CD4-positive, CD25-positive, alpha-beta regulatory T cell (primary cell): Measurements from ENCODE around the gene ANGEL1. TPM values are rescaled to one million over a fixed set of nuclear protein-coding genes. Genes with fewer than 3 reads are reported as not detected.
A peak's percentile ranks its signal among the peaks of the same experiment; 100 is the strongest.

Experiments
- ATAC-seq, 2 donors: fragments of 150-1000 bp; cut with Tn5 transposase; one replicate each; pipeline ENCODE4 v1.10.0; 2021; ENCODE audit warnings: low read depth in 2 of 2, moderate number of reproducible peaks in 2 of 2, moderate library complexity in 1 of 2
- DNase-seq, 3 donors: peaks; one replicate each; pipeline versions ENCODE4 v3.0.0 to v3.0.0-alpha.2; 2012 to 2022; ENCODE audit warnings: mixed read lengths in 1 of 3
- H3K27ac ChIP-seq: one replicate; pipeline ENCODE4 v1.7.0; 2013; ENCODE audit warnings: mild to moderate bottlenecking, low read length; ENCODE audit not compliant: insufficient read depth, poor library complexity, severe bottlenecking
- H3K27me3 ChIP-seq: one replicate; pipeline ENCODE4 v1.7.0; 2013; ENCODE audit warnings: low read length; ENCODE audit not compliant: control insufficient read depth, insufficient read depth
- H3K36me3 ChIP-seq: one replicate; pipeline ENCODE4 v1.7.0; 2013; ENCODE audit warnings: mild to moderate bottlenecking, low read length, moderate library complexity; ENCODE audit not compliant: control insufficient read depth, insufficient read depth
- H3K4me1 ChIP-seq: 2 replicates; pipeline ENCODE4 v1.7.0; 2013; ENCODE audit warnings: mild to moderate bottlenecking, low read length; ENCODE audit not compliant: insufficient read depth, control insufficient read depth, poor library complexity, severe bottlenecking
- H3K4me3 ChIP-seq: one replicate; pipeline ENCODE4 v1.7.0; 2013; ENCODE audit warnings: low read depth, mild to moderate bottlenecking, low read length, moderate library complexity
- H3K9me3 ChIP-seq, 2 experiments: 1 replicate in 1 of 2; 2 replicates in 1 of 2; pipeline ENCODE4 v1.7.0; 2013; ENCODE audit warnings: low read length in 2 of 2, mild to moderate bottlenecking in 1 of 2, moderate library complexity in 1 of 2; ENCODE audit not compliant: control insufficient read depth in 2 of 2
- H3K27ac Mint-ChIP-seq, 3 donors: one replicate each; pipeline ENCODE4 v1.8.0; 2020 to 2022; ENCODE audit warnings: mild to moderate bottlenecking in 3 of 3, mixed read lengths in 3 of 3, moderate library complexity in 2 of 3
- H3K27me3 Mint-ChIP-seq: one replicate; pipeline ENCODE4 v1.8.0; 2022; ENCODE audit warnings: mild to moderate bottlenecking, mixed read lengths
- H3K36me3 Mint-ChIP-seq: one replicate; pipeline ENCODE4 v1.8.0; 2020; ENCODE audit warnings: mixed read lengths
- H3K4me1 Mint-ChIP-seq, 4 donors: one replicate each; pipeline ENCODE4 v1.8.0; 2020 to 2022; ENCODE audit warnings: mixed read lengths in 4 of 4, mild to moderate bottlenecking in 1 of 4
- H3K4me3 Mint-ChIP-seq, 4 donors: one replicate each; pipeline ENCODE4 v1.8.0; 2020 to 2022; ENCODE audit warnings: mild to moderate bottlenecking in 4 of 4, mixed read lengths in 4 of 4, moderate library complexity in 3 of 4
- H3K9me3 Mint-ChIP-seq, 7 donors: one replicate each; pipeline ENCODE4 v1.8.0; 2020 to 2022; ENCODE audit warnings: mixed read lengths in 7 of 7, mild to moderate bottlenecking in 3 of 7, moderate library complexity in 2 of 7
- polyA plus RNA-seq, 4 donors: library from polyadenylated mRNA; unstranded; fragments of 300-500 nt; fragmentation: Illumina TruSeq; gene quantifications; one replicate each; pipeline ENCODE4 v1.2.3, GENCODE V29; 2021
- total RNA-seq: library from RNA; stranded (reverse); gene quantifications from one replicate; pipeline ENCODE4 v1.2.3, GENCODE V29; 2022

ANGEL1 gene
- total and polyA plus RNA-seq, 5 donors from 2014 or later = 13.0 to 23.4 (median 18.9) TPM

DNA sequence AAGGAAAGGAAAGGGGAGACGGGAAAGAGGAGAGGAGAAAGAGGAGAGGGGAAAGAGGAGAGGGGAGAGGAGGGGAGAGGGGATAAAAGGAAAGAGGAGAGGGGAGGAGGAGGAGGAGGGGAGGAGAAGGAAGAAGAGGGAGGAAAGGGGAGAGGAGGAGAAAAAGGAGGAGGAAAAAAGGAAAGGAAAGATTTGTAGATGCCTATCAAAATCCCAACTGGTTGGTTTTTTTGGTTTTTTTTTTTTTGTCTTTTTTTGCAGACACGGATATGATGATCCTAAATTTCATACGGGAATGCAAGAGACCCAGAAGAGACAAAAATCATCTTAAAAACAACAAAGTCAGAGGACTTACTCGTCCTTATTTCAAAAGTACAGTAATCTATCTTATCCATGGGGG lies 19.4 kb downstream of the ANGEL1 start:
- no peaks in the 10 kb centered on the region for H3K27me3 Mint-ChIP-seq
- H3K9me3 Mint-ChIP-seq = peaks cover 0 to 2% (median 0%) of the 10 kb centered on the region in 7 donors
- no peaks in the 10 kb centered on the region for H3K27me3 ChIP-seq
- H3K4me3 Mint-ChIP-seq = no peak overlapping the region
- no peaks in the 10 kb centered on the region for H3K9me3 ChIP-seq
- peaks cover 49% of the 10 kb centered on the region for H3K36me3 ChIP-seq
- H3K27ac ChIP-seq = no peak overlapping the region
- ATAC-seq (no peak), DNase-seq (no peak)
- H3K4me1 ChIP-seq = no peaks in the 10 kb centered on the region
- H3K27ac Mint-ChIP-seq = no peak overlapping the region
- peaks cover 47% of the 10 kb centered on the region for H3K36me3 Mint-ChIP-seq
- peaks cover 0 to 11% (median 5%) of the 10 kb centered on the region in 4 donors for H3K4me1 Mint-ChIP-seq
- H3K4me3 ChIP-seq = no peak overlapping the region

DNA sequence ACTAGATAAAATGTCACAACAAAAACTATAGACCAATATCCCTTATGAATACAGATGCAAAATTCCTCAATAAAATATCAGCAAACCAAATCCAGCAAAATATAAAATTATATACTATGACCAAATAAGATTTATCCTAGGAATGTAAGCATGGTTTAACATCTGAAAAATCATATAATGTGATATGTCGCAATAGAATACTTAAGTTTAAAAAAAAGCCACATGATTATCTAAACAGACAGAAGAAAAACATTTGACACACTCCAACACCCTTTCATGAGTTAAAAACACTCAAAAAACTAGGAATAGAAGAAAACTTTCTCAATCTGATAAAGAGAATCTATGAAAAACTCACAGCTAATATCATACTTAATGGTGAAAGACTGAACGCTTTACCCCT lies 20.3 kb downstream of the ANGEL1 start:
- Mint-ChIP-seq H3K4me1 (peaks cover 0 to 11% (median 5%) of the 10 kb centered on the region in 4 donors), H3K27me3 (no peaks in the 10 kb centered on the region), H3K9me3 (peaks cover 0 to 2% (median 0%) of the 10 kb centered on the region in 7 donors), H3K4me3 (no peak overlapping the region), H3K27ac (no peak overlapping the region), H3K36me3 (peaks cover 47% of the 10 kb centered on the region)
- H3K4me3 ChIP-seq = no peak overlapping the region
- DNase-seq (no peak), ATAC-seq (no peak)
- no peaks in the 10 kb centered on the region for H3K4me1 ChIP-seq
- H3K9me3 ChIP-seq = no peaks in the 10 kb centered on the region
- no peaks in the 10 kb centered on the region for H3K27me3 ChIP-seq
- peaks cover 49% of the 10 kb centered on the region for H3K36me3 ChIP-seq
- no peak overlapping the region for H3K27ac ChIP-seq

- Mint-ChIP-seq H3K27me3 (no peaks in the 10 kb centered on the region), H3K4me1 (peaks cover 2 to 15% (median 10%) of the 10 kb centered on the region in 4 donors), H3K27ac (peak overlapping the region in 1 of 3 donors; percentile 44), H3K9me3 (no peaks in the 10 kb centered on the region), H3K4me3 (no peak overlapping the region), H3K36me3 (peaks cover 35% of the 10 kb centered on the region)
- H3K27me3 ChIP-seq = no peaks in the 10 kb centered on the region
- H3K4me3 ChIP-seq = no peak overlapping the region
- H3K9me3 ChIP-seq = no peaks in the 10 kb centered on the region
- H3K27ac ChIP-seq = no peak overlapping the region
- H3K36me3 ChIP-seq = peaks cover 49% of the 10 kb centered on the region
- DNase-seq (no peak), ATAC-seq (no peak)
- no peaks in the 10 kb centered on the region for H3K4me1 ChIP-seq
Observed at GRCh38 chr14:76786601-76787000, 26.1 kb downstream of the ANGEL1 start.

DNA sequence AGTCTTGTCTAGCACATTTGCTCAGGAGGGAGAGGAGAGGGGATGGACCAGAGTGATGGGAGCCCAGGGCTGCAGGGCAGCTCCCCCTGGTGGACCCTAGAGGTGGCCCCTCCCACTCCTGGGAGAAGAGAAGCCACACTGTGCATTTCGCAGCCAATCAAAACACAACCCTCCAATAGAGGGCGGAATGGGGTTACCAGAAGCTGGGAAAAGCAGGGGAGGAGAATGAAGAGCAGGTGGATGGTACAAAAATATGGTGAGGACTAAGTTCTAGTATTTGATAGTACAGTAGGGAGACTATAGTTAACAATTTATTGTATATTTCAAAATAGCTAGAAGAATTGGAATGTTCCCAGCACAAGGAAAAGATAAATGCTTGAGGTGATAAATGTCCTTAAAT lies 27.8 kb downstream of the ANGEL1 start:
- H3K4me1 ChIP-seq = no peaks in the 10 kb centered on the region
- peaks cover 0 to 15% (median 10%) of the 10 kb centered on the region in 4 donors for H3K4me1 Mint-ChIP-seq
- no peak overlapping the region for H3K4me3 Mint-ChIP-seq
- H3K27ac Mint-ChIP-seq = peak overlapping the region in 2 of 3 donors; percentile 48 to 54
- no peaks in the 10 kb centered on the region for H3K27me3 ChIP-seq
- H3K36me3 ChIP-seq = peaks cover 32% of the 10 kb centered on the region
- DNase-seq (peak in 2 of 3 donors; percentile 26 to 58), ATAC-seq (peak; percentile 82)
- H3K27me3 Mint-ChIP-seq = no peaks in the 10 kb centered on the region
- H3K4me3 ChIP-seq = no peak overlapping the region
- H3K9me3 ChIP-seq = no peaks in the 10 kb centered on the region
- H3K9me3 Mint-ChIP-seq = no peaks in the 10 kb centered on the region
- peaks cover 34% of the 10 kb centered on the region for H3K36me3 Mint-ChIP-seq
- H3K27ac ChIP-seq = no peak overlapping the region

DNA sequence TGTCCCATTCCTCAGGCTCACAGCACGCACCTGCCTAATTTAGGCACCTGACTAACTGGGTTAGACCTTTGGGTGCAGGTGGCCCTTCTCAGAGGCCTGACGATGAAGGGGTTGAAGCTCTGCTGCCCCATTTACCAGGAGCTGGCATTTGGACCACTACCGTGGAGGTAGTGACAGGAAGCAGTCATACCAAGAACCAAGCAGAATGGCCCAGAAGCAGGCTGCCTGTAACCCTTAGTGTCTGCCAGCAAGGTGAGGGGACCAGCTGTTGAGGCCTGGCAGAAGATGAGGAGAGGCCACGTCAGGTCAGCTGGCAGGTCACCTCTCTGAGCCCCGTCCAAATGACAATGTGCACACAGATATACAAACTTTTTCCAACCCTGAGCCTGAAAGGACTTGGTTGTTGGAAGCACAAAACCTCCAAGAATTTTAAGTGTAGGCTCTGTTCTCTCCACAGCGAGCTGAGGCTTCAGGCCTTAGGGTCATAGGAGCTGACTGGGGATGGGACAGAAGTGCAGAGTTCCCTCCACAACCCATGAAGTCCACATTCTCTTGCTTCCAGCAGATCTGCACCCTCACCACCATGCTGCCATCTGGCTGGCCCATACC lies 28.3 kb downstream of the ANGEL1 start:
- peak overlapping the region in 1 of 3 donors; percentile 20 for H3K27ac Mint-ChIP-seq
- Histone ChIP-seq H3K36me3 (peaks cover 30% of the 10 kb centered on the region), H3K27ac (no peak overlapping the region), H3K4me1 (no peaks in the 10 kb centered on the region), H3K27me3 (no peaks in the 10 kb centered on the region), H3K4me3 (no peak overlapping the region), H3K9me3 (no peaks in the 10 kb centered on the region)
- H3K9me3 Mint-ChIP-seq = no peaks in the 10 kb centered on the region
- H3K27me3 Mint-ChIP-seq = no peaks in the 10 kb centered on the region
- peak in 1 of 2 donors; percentile 19 for ATAC-seq
- no peak for DNase-seq
- peaks cover 34% of the 10 kb centered on the region for H3K36me3 Mint-ChIP-seq
- H3K4me3 Mint-ChIP-seq = no peak overlapping the region
- H3K4me1 Mint-ChIP-seq = peaks cover 0 to 15% (median 10%) of the 10 kb centered on the region in 4 donors

DNA sequence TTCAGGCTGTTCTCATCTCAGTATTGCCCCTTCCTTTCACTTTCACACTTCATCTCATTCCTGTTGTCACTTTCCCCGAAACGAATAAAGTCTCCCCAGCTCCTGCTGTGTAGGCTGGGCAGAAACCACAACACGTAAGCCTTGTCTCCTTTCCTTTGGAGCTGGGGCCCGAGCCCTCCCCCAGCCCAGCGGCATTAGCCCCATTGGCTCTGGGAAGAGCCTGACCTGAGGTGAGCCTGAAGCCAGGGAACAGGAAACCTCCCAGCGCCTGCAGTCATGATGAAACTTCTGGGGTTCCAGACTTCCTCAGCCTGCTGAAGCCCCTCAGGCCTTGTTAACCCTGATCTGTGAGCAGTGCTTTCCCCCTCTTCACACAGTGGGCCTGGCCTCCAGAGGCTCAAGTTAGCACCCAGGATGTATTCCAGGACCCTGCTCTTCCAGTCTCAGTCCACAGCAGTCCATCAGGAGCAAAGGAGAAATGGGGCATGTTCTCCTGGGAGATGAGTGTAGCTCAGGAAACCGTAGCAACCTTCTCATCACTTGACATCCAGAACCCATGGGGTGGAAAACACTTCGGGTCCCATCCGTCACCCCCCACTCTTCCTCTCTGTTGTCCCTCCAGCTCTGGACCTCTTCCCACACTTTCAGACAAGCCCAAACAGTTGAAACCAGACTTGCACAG lies 29.7 kb downstream of the ANGEL1 start:
- H3K9me3 ChIP-seq = no peaks in the 10 kb centered on the region
- peak overlapping the region in 1 of 4 donors; percentile 42 for H3K4me3 Mint-ChIP-seq
- H3K4me1 Mint-ChIP-seq = peaks cover 0 to 15% (median 10%) of the 10 kb centered on the region in 4 donors
- no peaks in the 10 kb centered on the region for H3K27me3 ChIP-seq
- H3K9me3 Mint-ChIP-seq = no peaks in the 10 kb centered on the region
- no peak for ATAC-seq
- H3K36me3 Mint-ChIP-seq = peaks cover 28% of the 10 kb centered on the region
- H3K36me3 ChIP-seq = peaks cover 16% of the 10 kb centered on the region
- no peak overlapping the region for H3K27ac ChIP-seq
- H3K27ac Mint-ChIP-seq = peak overlapping the region; percentile 70 to 85 (median 76)
- no peak overlapping the region for H3K4me3 ChIP-seq
- DNase-seq = peak in 1 of 3 donors; percentile 24
- H3K4me1 ChIP-seq = no peaks in the 10 kb centered on the region
- H3K27me3 Mint-ChIP-seq = no peaks in the 10 kb centered on the region

DNA sequence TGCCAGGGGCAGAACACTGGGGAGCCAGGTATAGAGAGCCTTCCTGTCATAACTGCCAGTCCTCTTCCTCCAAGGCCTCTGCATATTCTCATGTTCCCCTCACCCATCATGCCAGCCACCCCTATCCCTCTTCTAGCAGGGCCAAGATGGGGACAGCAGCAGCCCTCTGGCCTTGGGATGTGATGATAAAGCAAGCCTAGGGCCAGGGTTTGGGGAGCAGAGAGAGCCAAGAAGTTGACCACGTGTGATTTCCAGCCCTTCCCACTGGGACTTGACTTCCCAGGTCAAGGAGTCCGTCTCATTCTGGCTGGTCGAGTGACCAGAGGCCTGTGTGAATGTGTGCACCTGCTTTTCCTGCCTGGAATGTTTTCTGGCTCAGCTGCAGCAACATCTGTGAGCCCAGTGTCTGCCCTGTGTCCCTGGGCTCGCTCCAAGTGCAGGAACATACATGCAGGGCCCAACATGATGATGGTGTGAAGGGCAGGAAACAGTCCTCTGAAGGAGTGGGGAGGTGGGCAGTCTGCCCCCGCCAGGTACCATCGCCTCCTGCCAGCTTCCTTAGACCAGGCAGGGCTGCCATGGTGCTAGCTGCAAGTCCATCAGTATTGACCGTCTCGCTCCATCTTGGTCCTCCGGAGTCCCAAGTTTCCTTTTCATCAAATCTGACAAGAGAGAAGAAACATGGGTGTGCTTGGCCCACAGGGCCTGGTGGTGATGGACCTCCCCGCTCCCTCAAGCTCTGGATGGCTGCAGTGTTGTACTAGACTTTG lies 30.4 kb downstream of the ANGEL1 start:
- Mint-ChIP-seq H3K4me3 (no peak overlapping the region), H3K4me1 (peaks cover 0 to 15% (median 10%) of the 10 kb centered on the region in 4 donors), H3K27ac (peak overlapping the region in 2 of 3 donors; percentile 76 to 85), H3K36me3 (peaks cover 21% of the 10 kb centered on the region), H3K27me3 (no peaks in the 10 kb centered on the region), H3K9me3 (no peaks in the 10 kb centered on the region)
- DNase-seq = no peak
- Histone ChIP-seq H3K36me3 (peaks cover 9% of the 10 kb centered on the region), H3K9me3 (no peaks in the 10 kb centered on the region), H3K4me3 (no peak overlapping the region), H3K27ac (no peak overlapping the region), H3K27me3 (no peaks in the 10 kb centered on the region), H3K4me1 (no peaks in the 10 kb centered on the region)
- ATAC-seq = no peak
